ENCODE data around the gene PAX3. TPM values are rescaled to one million over a fixed set of nuclear protein-coding genes. Genes with fewer than 3 reads are reported as not detected.

The PAX3 gene
- total RNA-seq, 1 experiment from 2014 or later = not detected

GRCh38 chr2:222256250-222256649, 42.5 kb downstream of the PAX3 start:
- intact Hi-C loops (cut with micrococcal nuclease) = no loop called here
- Histone ChIP-seq H3K4me3 (replicated peaks in 1 of 2; ENCODE audit: low read depth in 1 of 2, low read length in 2 of 2) (no peak overlapping the region), H3K27ac (ENCODE audit: low read depth, low read length) (no peak overlapping the region), H3K4me2 (ENCODE audit: low read length) (no peak overlapping the region), H3K9me3 (ENCODE audit: control insufficient read depth in 1 of 2, insufficient read depth in 1 of 2, low read depth in 1 of 2, low read length in 2 of 2) (no peaks in the 10 kb centered on the region), H3K4me1 (ENCODE audit: control insufficient read depth in 1 of 2, insufficient read depth in 2 of 2, low read length in 2 of 2) (no peaks in the 10 kb centered on the region), H3K9ac (ENCODE audit: low read length) (no peak overlapping the region), H3K79me2 (ENCODE audit: insufficient read depth, low read length) (no peaks in the 10 kb centered on the region), H3K36me3 (ENCODE audit: control insufficient read depth in 1 of 2, insufficient read depth in 2 of 2, low read length in 2 of 2) (no peaks in the 10 kb centered on the region), H2AFZ (ENCODE audit: low read depth, low read length, poor library complexity, severe bottlenecking) (no peak overlapping the region), H4K20me1 (ENCODE audit: insufficient read depth) (no peaks in the 10 kb centered on the region), H3K27me3 (ENCODE audit: insufficient read depth, low read length) (peaks cover 52% of the 10 kb centered on the region), H3K9me2 (ENCODE audit: insufficient read depth) (no peaks in the 10 kb centered on the region)
- ChIA-PET RAD21 (ENCODE audit: low non-redundant PET in 1 of 2, low total read pairs in 2 of 2, uncharacterized antibody in 2 of 2, unreplicated experiment in 2 of 2) (no interaction called here), CTCF (no interaction called here), POLR2A (interaction anchor here (0.7 kb wide), 1 partner anchor 323 kb away, joined by 3 read pairs; no protein-coding TSS in a partner anchor)
- DNase-seq (ENCODE audit: low read depth, low spot score) (no peak), ATAC-seq (no peak)
- no TSS peak for BruUV-seq (replicated peaks)
- no peak for TF ChIP-seq YY1 (IDR thresholded peaks at IDR 0.05; ENCODE audit: extremely low read depth, insufficient replicate concordance, low read depth, low read length)
- no peak for TF ChIP-seq MAX (IDR thresholded peaks at IDR 0.05)
- no peak for TF ChIP-seq ZNF274 (IDR thresholded peaks at IDR 0.05; ENCODE audit: low read depth, low read length)
- no peak for TF ChIP-seq ATF3 (IDR thresholded peaks at IDR 0.05)
- no peak for TF ChIP-seq SIN3A (IDR thresholded peaks at IDR 0.05; ENCODE audit: low read depth)
- no peak for TF ChIP-seq RAD21 (IDR thresholded peaks at IDR 0.05; ENCODE audit: low read depth)
- TF ChIP-seq CBX3 (IDR thresholded peaks at IDR 0.05; ENCODE audit: low read depth) = no peak
- TF ChIP-seq CEBPB (IDR thresholded peaks at IDR 0.05; ENCODE audit: low read depth) = no peak
- no peak for TF ChIP-seq EZH2 (IDR thresholded peaks at IDR 0.05)
- TF ChIP-seq ZFX (IDR thresholded peaks at IDR 0.05) = no peak
- no peak for TF ChIP-seq FOSL1 (IDR thresholded peaks at IDR 0.05; ENCODE audit: low read depth)
- TF ChIP-seq, protein P1, sequence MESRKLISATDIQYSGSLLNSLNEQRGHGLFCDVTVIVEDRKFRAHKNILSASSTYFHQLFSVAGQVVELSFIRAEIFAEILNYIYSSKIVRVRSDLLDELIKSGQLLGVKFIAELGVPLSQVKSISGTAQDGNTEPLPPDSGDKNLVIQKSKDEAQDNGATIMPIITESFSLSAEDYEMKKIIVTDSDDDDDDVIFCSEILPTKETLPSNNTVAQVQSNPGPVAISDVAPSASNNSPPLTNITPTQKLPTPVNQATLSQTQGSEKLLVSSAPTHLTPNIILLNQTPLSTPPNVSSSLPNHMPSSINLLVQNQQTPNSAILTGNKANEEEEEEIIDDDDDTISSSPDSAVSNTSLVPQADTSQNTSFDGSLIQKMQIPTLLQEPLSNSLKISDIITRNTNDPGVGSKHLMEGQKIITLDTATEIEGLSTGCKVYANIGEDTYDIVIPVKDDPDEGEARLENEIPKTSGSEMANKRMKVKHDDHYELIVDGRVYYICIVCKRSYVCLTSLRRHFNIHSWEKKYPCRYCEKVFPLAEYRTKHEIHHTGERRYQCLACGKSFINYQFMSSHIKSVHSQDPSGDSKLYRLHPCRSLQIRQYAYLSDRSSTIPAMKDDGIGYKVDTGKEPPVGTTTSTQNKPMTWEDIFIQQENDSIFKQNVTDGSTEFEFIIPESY (IDR thresholded peaks at IDR 0.05; ENCODE audit: extremely low read depth, insufficient replicate concordance, low read length) = no peak
- no peak for TF ChIP-seq POLR2AphosphoS5 (IDR thresholded peaks at IDR 0.05; ENCODE audit: low read depth, low read length)
- TF ChIP-seq TCF7L2 (IDR thresholded peaks at IDR 0.05; ENCODE audit: borderline replicate concordance, extremely low read depth, insufficient read depth, insufficient read length) = no peak
